Activated naive CD4-positive, alpha-beta T cell treated with anti-CD3 and anti-CD28 coated beads for 36 hours (primary cell): ENCODE measurements around the gene TDRD10. TPM values are rescaled to one million over a fixed set of nuclear protein-coding genes. Genes with fewer than 3 reads are reported as not detected.

Experiments used
- CTCF ChIA-PET: fragments of 350-600 bp; sonication (Branson Sonifier 250); formaldehyde crosslinking; loops from one replicate; lab custom pipeline; 2021; ENCODE audit warnings: antibody characterized with exemption; lab: Charles Lee
- DNase-seq: peaks from one replicate; pipeline ENCODE4 v3.0.0-alpha.2; 2020
- H3K27ac Mint-ChIP-seq: one replicate; pipeline ENCODE4 v1.8.0; 2021; ENCODE audit warnings: mild to moderate bottlenecking, mixed read lengths
- H3K27me3 Mint-ChIP-seq: one replicate; pipeline ENCODE4 v1.8.0; 2021; ENCODE audit warnings: low read depth, mixed read lengths
- H3K36me3 Mint-ChIP-seq: one replicate; pipeline ENCODE4 v1.8.0; 2021; ENCODE audit warnings: low read depth, mixed read lengths
- H3K4me1 Mint-ChIP-seq: one replicate; pipeline ENCODE4 v1.8.0; 2021; ENCODE audit warnings: low read depth, mixed read lengths
- H3K4me3 Mint-ChIP-seq: one replicate; pipeline ENCODE4 v1.8.0; 2021; ENCODE audit warnings: mild to moderate bottlenecking, moderate library complexity, mixed read lengths
- H3K9me3 Mint-ChIP-seq: one replicate; pipeline ENCODE4 v1.8.0; 2021; ENCODE audit warnings: mixed read lengths
- intact Hi-C: fragments of 100-400 bp; cut with micrococcal nuclease; formaldehyde crosslinking; loops from one replicate; pipeline ENCODE4 v1.15.1; 2023
- total RNA-seq, 2 experiments: library from RNA; stranded (reverse); gene quantifications; one replicate each; pipeline ENCODE4 v1.2.3, GENCODE V29; 2021

Gene TDRD10
- total RNA-seq, 2 experiments from 2014 or later, result not detected

- Mint-ChIP-seq H3K9me3 (no peaks in the 10 kb centered on the region), H3K4me3 (no peak overlapping the region), H3K27me3 (peaks cover 21% of the 10 kb centered on the region), H3K4me1 (peaks cover 52% of the 10 kb centered on the region), H3K27ac (peak overlapping the region; percentile 54), H3K36me3 (no peaks in the 10 kb centered on the region)
- CTCF ChIA-PET, result interaction anchor here (0.8 to 3.1 kb wide), 3 partner anchors 17 to 161 kb away, joined by 3 to 11 read pairs (median 5); no protein-coding TSS in a partner anchor
- DNase-seq, result no peak
- intact Hi-C loops, result loop anchor here (10.0 kb wide), 1 partner anchor 258 kb away; no protein-coding TSS in a partner anchor
Observed at GRCh38 chr1:154496383-154496782, 5.6 kb upstream of the TDRD10 start.

GRCh38 chr1:154497026-154497806 lies 4.8 kb upstream of the TDRD10 start:
- Mint-ChIP-seq H3K27me3 (peaks cover 19% of the 10 kb centered on the region), H3K27ac (peak overlapping the region; percentile 92), H3K4me1 (peaks cover 52% of the 10 kb centered on the region), H3K36me3 (no peaks in the 10 kb centered on the region), H3K9me3 (no peaks in the 10 kb centered on the region), H3K4me3 (peak overlapping the region; percentile 54)
- CTCF ChIA-PET, result interaction anchor here (0.7 to 3.1 kb wide), 4 partner anchors 14 to 376 kb away, joined by 4 to 11 read pairs (median 4); no protein-coding TSS in a partner anchor
- peak; percentile 62 for DNase-seq
- intact Hi-C loops, result loop anchor here (10.0 kb wide), 1 partner anchor 258 kb away; no protein-coding TSS in a partner anchor

GRCh38 chr1:154499446-154499845 lies 2.6 kb upstream of the TDRD10 start:
- intact Hi-C loops, result loop anchor here (1.0 to 10.0 kb wide), 3 partner anchors 37 to 255 kb away; no protein-coding TSS in a partner anchor
- CTCF ChIA-PET, result no interaction called here
- H3K27me3 Mint-ChIP-seq, result peaks cover 35% of the 10 kb centered on the region
- DNase-seq, result peak; percentile 38
- H3K4me3 Mint-ChIP-seq, result no peak overlapping the region
- no peaks in the 10 kb centered on the region for H3K36me3 Mint-ChIP-seq
- H3K9me3 Mint-ChIP-seq, result no peaks in the 10 kb centered on the region
- H3K27ac Mint-ChIP-seq, result no peak overlapping the region
- H3K4me1 Mint-ChIP-seq, result peaks cover 40% of the 10 kb centered on the region

- no peak for DNase-seq
- Mint-ChIP-seq H3K36me3 (no peaks in the 10 kb centered on the region), H3K4me3 (no peak overlapping the region), H3K9me3 (no peaks in the 10 kb centered on the region), H3K27ac (no peak overlapping the region), H3K27me3 (peaks cover 43% of the 10 kb centered on the region), H3K4me1 (peaks cover 39% of the 10 kb centered on the region)
- intact Hi-C loops, result no loop called here
- CTCF ChIA-PET, result interaction anchor here (0.6 kb wide), 1 partner anchor 21 kb away, joined by 3 read pairs; no protein-coding TSS in a partner anchor
Observed at GRCh38 chr1:154500533-154500932, 1.5 kb upstream of the TDRD10 start.

- no peak for DNase-seq
- Mint-ChIP-seq H3K4me3 (peak overlapping the region; percentile 30), H3K27me3 (peaks cover 49% of the 10 kb centered on the region), H3K36me3 (no peaks in the 10 kb centered on the region), H3K27ac (no peak overlapping the region), H3K4me1 (peaks cover 31% of the 10 kb centered on the region), H3K9me3 (no peaks in the 10 kb centered on the region)
- CTCF ChIA-PET, result no interaction called here
- intact Hi-C loops, result no loop called here
Observed at GRCh38 chr1:154501423-154502065, 475 bp upstream of the TDRD10 start.

- Mint-ChIP-seq H3K4me3 (peak overlapping the region; percentile 38), H3K27ac (no peak overlapping the region)
Observed at GRCh38 chr1:154502744-154503115, 711 bp downstream of the TDRD10 start.

GRCh38 chr1:154503898-154504297 lies 1.9 kb downstream of the TDRD10 start:
- CTCF ChIA-PET, result no interaction called here
- no peak for DNase-seq
- Mint-ChIP-seq H3K4me1 (peaks cover 15% of the 10 kb centered on the region), H3K9me3 (no peaks in the 10 kb centered on the region), H3K36me3 (no peaks in the 10 kb centered on the region), H3K27me3 (peaks cover 61% of the 10 kb centered on the region), H3K27ac (no peak overlapping the region), H3K4me3 (no peak overlapping the region)
- intact Hi-C loops, result no loop called here

More at GRCh38 chr1:154502744-154503115, 711 bp downstream of the TDRD10 start:
- peaks cover 21% of the 10 kb centered on the region for H3K4me1 Mint-ChIP-seq
- DNase-seq, result no peak
- no peaks in the 10 kb centered on the region for H3K9me3 Mint-ChIP-seq
- intact Hi-C loops, result no loop called here
- H3K27me3 Mint-ChIP-seq, result peaks cover 54% of the 10 kb centered on the region
- CTCF ChIA-PET, result no interaction called here
- no peaks in the 10 kb centered on the region for H3K36me3 Mint-ChIP-seq

- Mint-ChIP-seq H3K4me3 (no peak overlapping the region), H3K27ac (no peak overlapping the region), H3K36me3 (no peaks in the 10 kb centered on the region), H3K4me1 (no peaks in the 10 kb centered on the region), H3K27me3 (peaks cover 6% of the 10 kb centered on the region), H3K9me3 (no peaks in the 10 kb centered on the region)
- no peak for DNase-seq
- intact Hi-C loops, result no loop called here
- CTCF ChIA-PET, result interaction anchor here (0.7 kb wide), 1 partner anchor 18 kb away, joined by 3 read pairs; no protein-coding TSS in a partner anchor
Observed at GRCh38 chr1:154512760-154513159, 10.7 kb downstream of the TDRD10 start.

GRCh38 chr1:154514066-154514553 lies 12.1 kb downstream of the TDRD10 start:
- no peaks in the 10 kb centered on the region for H3K4me1 Mint-ChIP-seq
- H3K36me3 Mint-ChIP-seq, result no peaks in the 10 kb centered on the region

GRCh38 chr1:154517661-154518060 lies 15.6 kb downstream of the TDRD10 start:
- Mint-ChIP-seq H3K27ac (no peak overlapping the region), H3K4me3 (no peak overlapping the region), H3K27me3 (no peaks in the 10 kb centered on the region), H3K36me3 (no peaks in the 10 kb centered on the region), H3K9me3 (no peaks in the 10 kb centered on the region), H3K4me1 (peaks cover 2% of the 10 kb centered on the region)
- CTCF ChIA-PET, result interaction anchor here (1.0 kb wide), 1 partner anchor 38 kb away, joined by 3 read pairs; no protein-coding TSS in a partner anchor
- intact Hi-C loops, result no loop called here
- DNase-seq, result no peak

More at GRCh38 chr1:154514066-154514553, 12.1 kb downstream of the TDRD10 start:
- no peak for DNase-seq
- Mint-ChIP-seq H3K27me3 (no peaks in the 10 kb centered on the region), H3K4me3 (no peak overlapping the region), H3K9me3 (no peaks in the 10 kb centered on the region), H3K27ac (no peak overlapping the region)
- CTCF ChIA-PET, result no interaction called here
- intact Hi-C loops, result no loop called here

GRCh38 chr1:154519591-154519991 lies 17.6 kb downstream of the TDRD10 start:
- H3K36me3 Mint-ChIP-seq, result no peaks in the 10 kb centered on the region

GRCh38 chr1:154520333-154520732 lies 18.3 kb downstream of the TDRD10 start:
- peaks cover 2% of the 10 kb centered on the region for H3K4me1 Mint-ChIP-seq
- H3K4me3 Mint-ChIP-seq, result no peak overlapping the region
- H3K27ac Mint-ChIP-seq, result no peak overlapping the region
- CTCF ChIA-PET, result interaction anchor here (1.1 to 1.4 kb wide), 2 partner anchors 14 to 57 kb away, joined by 3 to 4 read pairs; no protein-coding TSS in a partner anchor
- no peaks in the 10 kb centered on the region for H3K36me3 Mint-ChIP-seq
- H3K9me3 Mint-ChIP-seq, result no peaks in the 10 kb centered on the region
- H3K27me3 Mint-ChIP-seq, result peaks cover 5% of the 10 kb centered on the region
- no peak for DNase-seq
- intact Hi-C loops, result no loop called here

More at GRCh38 chr1:154519591-154519991, 17.6 kb downstream of the TDRD10 start:
- CTCF ChIA-PET, result interaction anchor here (1.1 kb wide), 1 partner anchor 58 kb away, joined by 4 read pairs; no protein-coding TSS in a partner anchor
- Mint-ChIP-seq H3K4me1 (peaks cover 2% of the 10 kb centered on the region), H3K27me3 (peaks cover 4% of the 10 kb centered on the region), H3K27ac (no peak overlapping the region), H3K4me3 (no peak overlapping the region), H3K9me3 (no peaks in the 10 kb centered on the region)
- DNase-seq, result no peak
- intact Hi-C loops, result no loop called here
